K562 (cell line): ENCODE measurements around the gene GMNN. TPM values are rescaled to one million over a fixed set of nuclear protein-coding genes. Genes with fewer than 3 reads are reported as not detected.

Source experiments
- ATAC-seq: fragments of 200-7000 bp; cut with Tn5 transposase; 3 replicates; pipeline ENCODE4 v1.9.1; 2020; ENCODE audit warnings: moderate library complexity
- BruUV-seq: library from RNA; stranded (reverse); fragments of 400-500 nt; replicated peaks from 2 replicates; lab custom pipeline; 2021; lab: Mats Ljungman, UMichigan
- CTCF ChIA-PET: fragments of 300-600 bp; formaldehyde crosslinking; extraction: SDS; loops from one replicate; lab custom pipeline; 2021; ENCODE audit warnings: low intra/inter-chr PET ratio; lab: Yijun Ruan, JAX
- POLR2A ChIA-PET: fragments of 300-600, 350-650 bp; sonication (Branson Sonifier 250); formaldehyde crosslinking; extraction: SDS; loops from one replicate; lab custom pipeline; 2021; ENCODE audit warnings: antibody characterized with exemption, inconsistent platforms; lab: Yijun Ruan, JAX
- DNase-seq, 4 experiments: peaks; one replicate each; pipeline versions ENCODE4 v3.0.0 to v3.0.0-alpha.2; 2011 to 2018; ENCODE audit warnings: low spot score in 3 of 4, mixed read lengths in 3 of 4; ENCODE audit errors: extremely low read depth in 1 of 4
- FAIRE-seq: peaks from 2 replicates; lab custom pipeline; 2011; peaks lifted over from hg19 to GRCh38; lab: Jason Lieb, UNC
- H2AFZ ChIP-seq: 2 replicates; pipeline ENCODE4 v1.6.0; 2011; ENCODE audit warnings: low read depth, low read length, control low read depth, inconsistent platforms
- H3K27ac ChIP-seq: fragments of 200-600 bp; 3 replicates; pipeline ENCODE4 v1.8.0; 2011; ENCODE audit warnings: low read depth, mild to moderate bottlenecking, control low read depth, inconsistent platforms, low read length, moderate library complexity, mixed read lengths; ENCODE audit errors: extremely low read depth
- H3K27me3 ChIP-seq, 2 experiments: fragments of 300-600 bp in 1 of 2; 2 replicates in 1 of 2; 3 replicates in 1 of 2; pipeline versions ENCODE4 v1.6.0 to v1.8.0; 2011; ENCODE audit warnings: inconsistent platforms in 2 of 2, low read length in 2 of 2, mild to moderate bottlenecking in 1 of 2, mixed read lengths in 1 of 2, moderate library complexity in 1 of 2; ENCODE audit not compliant: control insufficient read depth in 2 of 2, insufficient read depth in 2 of 2
- H3K36me3 ChIP-seq: fragments of 300-600 bp; 3 replicates; pipeline ENCODE4 v1.8.0; 2011; ENCODE audit warnings: mild to moderate bottlenecking, low read length, inconsistent platforms; ENCODE audit not compliant: control insufficient read depth, insufficient read depth
- H3K4me1 ChIP-seq, 2 experiments: fragments of 200-600 bp in 1 of 2; replicated peaks in 1 of 2; 2 replicates in 1 of 2; 3 replicates in 1 of 2; pipeline versions ENCODE4 v1.5.1 to v1.8.0; 2011; ENCODE audit warnings: inconsistent platforms in 2 of 2, low read length in 2 of 2, mild to moderate bottlenecking in 1 of 2, mixed read lengths in 1 of 2, moderate library complexity in 1 of 2; ENCODE audit not compliant: control insufficient read depth in 2 of 2, insufficient read depth in 2 of 2
- H3K4me2 ChIP-seq: 2 replicates; pipeline ENCODE4 v1.6.1; 2011; ENCODE audit warnings: low read length, control low read depth, inconsistent platforms, mixed read lengths; ENCODE audit not compliant: insufficient read depth
- H3K4me3 ChIP-seq: fragments of 200-600 bp; sonication (generic), shearing (Covaris generic); 2 replicates; pipeline ENCODE4 v1.5.1; 2016; ENCODE audit warnings: control low read depth, inconsistent platforms
- H3K79me2 ChIP-seq: fragments of 200-600 bp; 3 replicates; pipeline ENCODE4 v1.8.0; 2011; ENCODE audit warnings: low read length, inconsistent platforms; ENCODE audit not compliant: control insufficient read depth, insufficient read depth
- H3K9ac ChIP-seq, 2 experiments: 2 replicates each; pipeline versions ENCODE4 v1.6.0 to v1.6.1; 2011; ENCODE audit warnings: low read depth in 2 of 2, low read length in 2 of 2, control low read depth in 1 of 2, inconsistent platforms in 1 of 2, mild to moderate bottlenecking in 1 of 2, mixed read lengths in 1 of 2; ENCODE audit not compliant: insufficient read depth in 1 of 2
- H3K9me1 ChIP-seq: one replicate; pipeline ENCODE4 v1.6.0; 2011; ENCODE audit warnings: inconsistent platforms, mild to moderate bottlenecking, low read length, moderate library complexity; ENCODE audit not compliant: control insufficient read depth, insufficient read depth
- H3K9me3 ChIP-seq: replicated peaks from 2 replicates; pipeline ENCODE4 v1.5.1; 2011; ENCODE audit warnings: low read depth, low read length, inconsistent platforms; ENCODE audit not compliant: control insufficient read depth, insufficient read depth
- H4K20me1 ChIP-seq: replicated peaks from 2 replicates; pipeline ENCODE4 v1.6.1; 2011; ENCODE audit warnings: low read length, inconsistent platforms, mixed read lengths; ENCODE audit not compliant: control insufficient read depth, insufficient read depth
- FOXA3 ChIP-seq, 2 experiments: fragments of 450-650 bp in 1 of 2; sonication (generic) in 1 of 2; formaldehyde crosslinking; IDR thresholded peaks in 1 of 2; conservative IDR thresholded peaks in 1 of 2; 2 replicates each; pipeline versions ENCODE4 v1.4.0 to v1.8.0; 2020 to 2022; ENCODE audit warnings: mild to moderate bottlenecking in 2 of 2, missing genetic modification reagents in 1 of 2
- FOXP1 ChIP-seq: sonication (generic); formaldehyde crosslinking; IDR thresholded peaks from 2 replicates; pipeline ENCODE4 v1.8.0; 2022; ENCODE audit warnings: mild to moderate bottlenecking, missing genetic modification reagents
- ILF3 ChIP-seq: fragments of 450-650 bp; IDR thresholded peaks from 2 replicates; pipeline ENCODE4 v1.6.1; 2018; ENCODE audit warnings: antibody characterized with exemption, mild to moderate bottlenecking, moderate library complexity, borderline replicate concordance
- ZNF431 ChIP-seq: sonication (generic); formaldehyde crosslinking; IDR thresholded peaks from 2 replicates; pipeline ENCODE4 v1.8.0; 2022; ENCODE audit warnings: mild to moderate bottlenecking, missing genetic modification reagents
- WGBS: fragments of 100-300 bp; shearing (Covaris generic); methylation state at CpG from one replicate; pipeline ENCODE4 v1.1.6; 2016; ENCODE audit warnings: low coverage, mixed read lengths; ENCODE audit not compliant: insufficient coverage; ENCODE audit errors: missing lambda C conversion rate; 5-methylcytosine and 5-hydroxymethylcytosine counted together
- in situ Hi-C: fragments of 300-500 bp; cut with MboI; formaldehyde crosslinking; loops from 4 replicates; pipeline ENCODE4 v1.15.0; 2018; ENCODE audit warnings: inconsistent platforms, mixed read lengths
- intact Hi-C: fragments of 100-400 bp; cut with micrococcal nuclease; formaldehyde crosslinking; loops from 2 replicates; pipeline ENCODE4 v1.14.2; 2022
- polyA plus RNA-seq, 8 experiments: library from polyadenylated mRNA; depleted of rRNA in 4 of 8; stranded (reverse) in 5 of 8; unstranded in 3 of 8; fragments of >200 nt; fragmentation: Nextera tagmentation in 2 of 8; fragmentation: Illumina TruSeq in 1 of 8; extraction: Ambion mirVana in 2 of 8; extraction: Trizol in 1 of 8; gene quantifications; 2 replicates each; pipeline versions ENCODE4 v1.2.1 to v1.2.3, GENCODE V29; 2011 to 2014; ENCODE audit warnings: inconsistent platforms in 1 of 8, missing spikeins in 1 of 8
- total RNA-seq, 7 experiments: library from RNA; depleted of rRNA in 6 of 7; stranded (reverse); fragments of >200 nt in 6 of 7; fragmentation: Illumina TruSeq in 2 of 7; extraction: Trizol in 2 of 7; gene quantifications; 2 replicates each; pipeline versions ENCODE4 v1.2.1 to v1.2.3, GENCODE V29; 2011 to 2021; ENCODE audit warnings: low replicate concordance in 1 of 7
- TF ChIP-seq, protein P1 (sequence below), 2 experiments: fragments of 450-650 bp; IDR thresholded peaks; 2 replicates each; pipeline ENCODE4 v1.6.1; 2016; ENCODE audit warnings: mild to moderate bottlenecking in 2 of 2, borderline replicate concordance in 1 of 2, low read depth in 1 of 2, moderate library complexity in 1 of 2

The GMNN gene
- total and polyA plus RNA-seq, 9 of the 15 experiments (the other 6 are each of a cell fraction or from before 2014, with no cell fraction given), result 144 to 370 (median 210) TPM

DNA sequence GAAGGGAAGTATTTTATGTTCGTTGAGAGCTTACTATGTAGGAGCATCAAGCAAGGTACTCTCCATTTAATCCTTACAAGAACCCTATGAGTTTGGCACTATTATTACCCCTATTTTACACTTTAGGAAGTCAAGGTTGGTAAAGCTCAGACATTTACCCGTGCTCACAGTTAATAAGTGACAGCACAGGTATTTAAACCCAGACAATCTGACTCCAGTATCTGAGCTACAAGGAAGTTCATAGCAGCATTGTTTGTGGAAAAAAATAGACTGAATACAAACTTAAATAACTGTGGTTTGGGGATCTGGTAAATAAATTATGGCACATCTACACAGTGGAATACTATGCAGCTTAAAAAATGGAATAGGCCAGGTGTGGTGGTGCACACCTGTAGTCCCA is 21.2 kb upstream of the GMNN start:
- H3K4me1 ChIP-seq, result peaks cover 0 to 17% of the 10 kb centered on the region in 2 experiments; a peak in 3 of 5 replicates
- H3K27ac ChIP-seq, result no peak overlapping the region
- ATAC-seq (no peak), DNase-seq (no peak), FAIRE-seq (no peak)
- H3K79me2 ChIP-seq, result no peaks in the 10 kb centered on the region
- H3K9ac ChIP-seq, result no peak overlapping the region
- TF ChIP-seq FOXA3 (CRISPR knock-in tag; conservative IDR thresholded peaks at IDR 0.05 in 1 of 2, IDR thresholded peaks at IDR 0.05 in 1 of 2) (no peak), ILF3 (no peak), FOXP1 (CRISPR knock-in tag) (no peak), ZNF431 (CRISPR knock-in tag) (no peak)
- TF ChIP-seq, protein P1, sequence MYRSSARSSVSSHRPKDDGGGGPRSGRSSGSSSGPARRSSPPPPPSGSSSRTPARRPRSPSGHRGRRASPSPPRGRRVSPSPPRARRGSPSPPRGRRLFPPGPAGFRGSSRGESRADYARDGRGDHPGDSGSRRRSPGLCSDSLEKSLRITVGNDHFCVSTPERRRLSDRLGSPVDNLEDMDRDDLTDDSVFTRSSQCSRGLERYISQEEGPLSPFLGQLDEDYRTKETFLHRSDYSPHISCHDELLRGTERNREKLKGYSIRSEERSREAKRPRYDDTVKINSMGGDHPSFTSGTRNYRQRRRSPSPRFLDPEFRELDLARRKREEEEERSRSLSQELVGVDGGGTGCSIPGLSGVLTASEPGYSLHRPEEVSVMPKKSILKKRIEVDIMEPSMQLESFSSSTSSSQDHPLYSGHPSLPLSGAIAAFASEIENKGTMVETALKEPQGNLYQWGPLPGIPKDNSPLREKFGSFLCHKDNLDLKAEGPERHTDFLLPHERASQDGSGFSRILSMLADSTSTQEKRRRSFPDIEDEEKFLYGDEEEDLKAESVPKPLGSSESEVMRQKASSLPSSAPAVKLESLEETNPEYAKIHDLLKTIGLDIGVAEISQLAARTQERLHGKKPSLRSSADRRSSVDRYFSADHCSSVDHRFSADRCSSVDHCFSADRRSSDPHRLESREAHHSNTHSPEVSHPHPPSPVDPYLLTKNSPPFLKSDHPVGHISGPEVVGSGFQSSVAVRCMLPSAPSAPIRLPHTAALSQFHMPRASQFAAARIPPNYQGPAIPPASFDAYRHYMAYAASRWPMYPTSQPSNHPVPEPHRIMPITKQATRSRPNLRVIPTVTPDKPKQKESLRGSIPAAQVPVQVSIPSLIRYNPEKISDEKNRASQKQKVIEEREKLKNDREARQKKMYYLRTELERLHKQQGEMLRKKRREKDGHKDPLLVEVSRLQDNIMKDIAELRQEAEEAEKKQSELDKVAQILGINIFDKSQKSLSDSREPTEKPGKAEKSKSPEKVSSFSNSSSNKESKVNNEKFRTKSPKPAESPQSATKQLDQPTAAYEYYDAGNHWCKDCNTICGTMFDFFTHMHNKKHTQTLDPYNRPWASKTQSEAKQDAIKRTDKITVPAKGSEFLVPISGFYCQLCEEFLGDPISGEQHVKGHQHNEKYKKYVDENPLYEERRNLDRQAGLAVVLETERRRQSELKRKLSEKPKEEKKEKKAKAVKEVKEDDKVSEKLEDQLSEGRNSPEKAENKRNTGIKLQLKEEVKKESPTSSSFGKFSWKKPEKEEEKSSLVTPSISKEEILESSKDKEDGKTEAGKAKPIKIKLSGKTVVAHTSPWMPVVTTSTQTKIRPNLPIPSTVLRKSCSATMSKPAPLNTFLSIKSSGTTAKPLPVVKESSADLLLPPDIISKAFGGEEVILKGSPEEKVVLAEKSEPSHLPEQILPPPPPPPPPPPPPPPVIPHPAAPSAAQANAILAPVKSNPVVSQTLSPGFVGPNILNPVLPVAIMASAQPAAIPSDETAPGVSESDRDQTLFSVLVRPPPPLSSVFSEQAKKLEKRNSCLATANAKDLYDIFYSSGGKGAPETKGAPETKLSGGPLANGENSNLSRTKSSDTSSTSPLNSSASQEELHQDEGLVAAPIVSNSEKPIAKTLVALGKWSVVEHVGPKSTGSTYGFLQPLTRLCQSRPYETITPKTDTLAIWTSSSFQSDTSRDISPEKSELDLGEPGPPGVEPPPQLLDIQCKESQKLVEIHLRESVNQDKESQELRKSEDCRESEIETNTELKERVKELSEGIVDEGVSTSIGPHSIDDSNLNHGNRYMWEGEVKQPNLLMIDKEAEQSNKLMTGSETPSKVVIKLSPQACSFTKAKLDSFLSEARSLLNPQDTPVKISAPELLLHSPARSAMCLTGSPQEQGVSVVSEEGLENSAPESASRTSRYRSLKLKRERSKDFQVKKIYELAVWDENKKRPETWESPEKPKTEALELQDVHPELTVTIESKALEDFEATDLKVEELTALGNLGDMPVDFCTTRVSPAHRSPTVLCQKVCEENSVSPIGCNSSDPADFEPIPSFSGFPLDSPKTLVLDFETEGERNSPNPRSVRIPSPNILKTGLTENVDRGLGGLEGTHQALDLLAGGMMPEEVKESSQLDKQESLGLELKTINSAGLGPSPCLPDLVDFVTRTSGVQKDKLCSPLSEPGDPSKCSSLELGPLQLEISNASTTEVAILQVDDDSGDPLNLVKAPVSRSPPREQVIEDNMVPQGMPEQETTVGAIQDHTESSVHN (IDR thresholded peaks at IDR 0.05; ENCODE audit: borderline replicate concordance in 1 of 2, low read depth in 1 of 2), result no peak
- no peaks in the 10 kb centered on the region for H3K9me1 ChIP-seq
- in situ Hi-C loops, result no loop called here
- 4% methylated on average over 2 of the region's 2 CpGs for WGBS
- ChIA-PET POLR2A (interaction anchor here (0.7 to 1.4 kb wide), 6 partner anchors 10 to 1277 kb away, joined by 3 read pairs; partner anchors contain the start of gene GMNN), CTCF (no interaction called here)
- intact Hi-C loops, result no loop called here
- H3K4me3 ChIP-seq, result no peak overlapping the region
- H3K27me3 ChIP-seq, result 0 out of 5 replicates have a peak, but pooled peaks cover 0 to 4% of the 10 kb centered on the region in 2 experiments
- no peak overlapping the region for H2AFZ ChIP-seq
- no peak overlapping the region for H3K4me2 ChIP-seq
- H3K36me3 ChIP-seq, result no peaks in the 10 kb centered on the region
- no peaks in the 10 kb centered on the region for H4K20me1 ChIP-seq
- BruUV-seq, result no TSS peak
- H3K9me3 ChIP-seq, result no peaks in the 10 kb centered on the region; the same call in none of the 2 replicates
